Kidney glomerular epithelial cell (primary cell): ENCODE data around the gene ARRB1.
"Not testable (repeated sequence)": the region's sequence is repeated elsewhere in the genome, so short reads cannot be mapped to it uniquely, and the experiment has no call there.

Source experiments
- DNase-seq: peaks from one replicate; lab custom pipeline; 2025; lab: John Stamatoyannopoulos, UW

Gene ARRB1

GRCh38 chr11:75323609-75324008, 27.9 kb downstream of the ARRB1 start:
- DNase-seq: no peak

GRCh38 chr11:75320643-75321042, 30.8 kb downstream of the ARRB1 start:
- no peak for DNase-seq

DNA sequence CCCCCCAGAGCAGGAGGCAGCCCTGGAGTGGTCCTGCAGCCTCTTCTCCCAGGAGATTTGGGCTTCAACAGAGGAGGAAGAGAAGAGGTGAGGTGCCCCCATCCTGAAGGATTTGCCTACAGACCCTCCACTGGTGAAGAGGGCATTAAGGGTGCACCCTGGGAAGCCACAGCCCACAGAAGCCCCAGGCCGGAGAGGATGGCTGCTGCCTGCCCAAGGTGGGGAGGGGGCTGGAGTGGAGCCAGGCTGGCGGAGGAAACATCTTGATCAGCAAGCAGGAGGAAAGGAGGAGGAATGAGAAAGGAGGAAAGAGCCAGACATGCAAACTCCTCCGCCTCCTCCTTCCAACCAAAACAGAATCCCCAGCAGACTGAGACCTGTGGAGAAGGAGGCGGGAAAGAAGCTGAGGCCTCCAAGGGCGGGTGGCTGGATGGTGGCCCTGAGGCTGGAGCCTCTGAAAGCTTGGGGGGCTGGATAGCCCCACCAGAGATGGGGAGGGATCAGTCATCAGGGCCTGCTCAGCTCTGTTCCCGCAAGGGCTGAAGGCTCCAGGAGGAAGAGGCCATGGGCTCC, 31.3 kb downstream of the ARRB1 start:
- no peak for DNase-seq

DNA sequence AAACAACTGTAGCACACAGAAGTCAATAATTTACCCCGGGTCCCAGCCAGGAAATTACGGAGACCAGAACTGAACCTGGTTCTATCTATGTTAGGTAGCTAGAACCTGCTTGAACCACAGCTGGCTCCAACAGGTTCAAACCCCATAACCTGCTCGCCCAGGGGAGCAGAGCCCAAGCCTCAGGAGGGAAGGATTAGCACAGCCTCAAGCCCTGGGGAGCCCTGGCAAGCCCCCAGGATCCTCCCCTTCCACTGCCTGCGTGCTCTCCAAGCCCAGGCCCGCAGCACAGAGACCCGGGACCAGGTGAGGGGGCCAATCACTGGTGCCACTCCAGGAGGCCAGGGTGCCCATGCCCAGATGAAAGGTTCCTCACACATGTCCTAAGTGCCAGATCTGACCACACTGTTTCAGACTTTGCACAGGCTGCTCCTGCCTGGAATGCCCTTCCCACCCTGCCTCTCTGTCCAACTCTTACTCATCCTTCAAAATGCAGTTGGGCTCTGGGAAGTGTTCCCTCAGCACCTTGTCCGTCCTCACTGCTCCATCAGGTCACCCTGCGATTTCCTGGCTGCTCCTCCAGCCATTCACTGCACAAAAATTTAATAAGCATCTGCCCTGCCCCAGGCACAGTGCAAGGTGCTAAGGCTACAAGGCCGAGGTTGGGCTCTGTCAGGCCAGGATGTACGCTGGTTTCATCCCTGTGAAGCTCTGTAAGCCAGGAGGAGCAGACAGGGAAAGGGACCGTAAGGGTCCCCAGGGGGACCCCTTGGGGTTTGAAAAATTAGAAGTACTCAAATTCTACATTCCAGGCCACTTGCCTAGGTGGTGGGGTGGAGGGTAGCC, 32.2 kb downstream of the ARRB1 start:
- no peak for DNase-seq

GRCh38 chr11:75317446-75318122, 33.9 kb downstream of the ARRB1 start:
- DNase-seq: no peak

- no peak for DNase-seq
Observed at GRCh38 chr11:75315439-75315805, 36.0 kb downstream of the ARRB1 start.

DNA sequence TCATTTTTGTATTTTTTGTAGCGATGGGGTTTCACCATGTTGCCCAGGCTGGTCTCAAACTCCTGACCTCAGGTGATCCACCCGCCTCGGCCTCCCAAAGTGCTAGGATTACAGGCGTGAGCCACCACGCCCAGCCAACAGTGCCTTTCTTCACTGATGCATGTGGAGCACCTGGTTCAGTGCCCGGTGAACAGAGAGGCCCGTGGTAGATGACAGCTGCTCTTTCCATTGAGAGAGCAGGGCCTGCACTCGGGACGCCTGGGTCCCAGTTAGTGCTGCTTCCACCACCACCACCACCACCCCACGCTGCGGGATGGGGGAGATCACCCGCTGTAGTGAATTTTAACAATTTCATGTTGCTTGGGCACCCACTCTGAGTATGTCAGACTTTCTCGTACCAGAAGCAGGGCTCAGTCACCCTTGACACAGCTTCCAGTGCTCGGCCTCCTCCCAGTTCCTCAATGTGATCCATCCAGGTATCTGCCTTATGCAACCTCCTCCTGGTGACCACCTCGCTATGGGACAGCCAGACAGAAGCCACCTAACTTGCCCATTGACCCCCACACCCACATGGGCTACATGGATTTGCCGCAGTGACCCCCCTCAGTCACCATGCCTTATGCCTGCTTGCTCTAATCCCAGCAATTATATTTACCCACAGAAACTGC, 36.6 kb downstream of the ARRB1 start:
- DNase-seq: no peak

DNA sequence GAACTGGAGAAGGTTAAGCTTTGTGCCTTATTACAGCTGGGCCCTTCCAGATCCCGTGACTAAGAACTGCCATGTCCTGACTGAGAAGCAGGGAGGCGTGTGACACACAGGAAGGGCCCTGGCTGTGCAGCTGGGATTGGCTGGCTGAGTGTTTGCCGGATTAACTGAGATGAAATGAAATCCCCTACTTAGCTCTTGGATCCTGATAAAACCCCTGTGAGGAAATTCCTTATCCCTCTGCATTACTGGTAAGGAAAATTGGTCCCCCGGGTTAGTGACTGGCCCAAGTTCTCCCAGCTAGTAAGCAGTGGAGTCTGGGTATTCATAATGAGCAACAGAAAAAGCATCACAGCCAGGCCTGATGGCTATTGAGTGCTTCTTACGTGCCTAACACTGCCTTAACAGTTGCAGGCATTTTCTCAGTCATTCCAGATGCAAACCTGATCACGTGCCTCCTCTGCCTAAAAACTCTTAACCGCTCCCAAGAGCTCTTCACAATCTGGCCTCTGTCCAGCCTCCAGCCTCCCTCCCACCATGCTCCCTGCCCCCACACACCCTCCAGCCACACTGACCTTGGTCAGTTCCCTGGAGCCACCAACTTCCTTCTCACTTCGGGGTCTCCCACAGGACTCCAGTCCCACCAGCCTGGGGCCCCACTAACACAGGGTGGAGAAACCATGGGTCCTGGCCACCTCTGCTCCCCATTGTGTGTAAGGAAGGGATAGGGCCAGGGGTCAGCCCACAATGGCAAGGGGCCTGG, 37.8 kb downstream of the ARRB1 start:
- no peak for DNase-seq

GRCh38 chr11:75312346-75312745, 39.1 kb downstream of the ARRB1 start:
- no peak for DNase-seq

DNA sequence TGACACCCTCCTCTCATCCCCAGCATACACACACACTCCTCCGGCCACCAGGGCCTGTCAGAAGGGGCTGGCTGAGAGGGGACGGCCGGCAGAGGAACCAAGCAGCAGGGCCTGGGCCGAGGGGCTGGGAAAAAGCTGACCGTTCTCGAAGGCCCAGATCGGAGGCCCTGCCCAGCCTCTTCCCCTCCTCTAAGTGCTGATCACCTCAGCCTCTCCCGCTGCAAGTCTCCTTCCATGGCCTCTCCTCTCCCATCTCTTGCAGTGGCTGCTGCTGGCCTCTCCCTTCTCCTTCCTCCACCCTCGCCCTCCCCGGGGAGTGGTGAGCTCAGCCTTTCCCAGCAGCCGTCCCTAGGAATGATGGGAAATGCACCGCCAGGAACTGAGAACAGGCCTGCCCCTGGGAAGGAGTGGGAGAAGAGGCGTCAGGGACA, 39.6 kb downstream of the ARRB1 start:
- DNase-seq: no peak

- DNase-seq: no peak
Observed at GRCh38 chr11:75308986-75309385, 42.5 kb downstream of the ARRB1 start.

DNA sequence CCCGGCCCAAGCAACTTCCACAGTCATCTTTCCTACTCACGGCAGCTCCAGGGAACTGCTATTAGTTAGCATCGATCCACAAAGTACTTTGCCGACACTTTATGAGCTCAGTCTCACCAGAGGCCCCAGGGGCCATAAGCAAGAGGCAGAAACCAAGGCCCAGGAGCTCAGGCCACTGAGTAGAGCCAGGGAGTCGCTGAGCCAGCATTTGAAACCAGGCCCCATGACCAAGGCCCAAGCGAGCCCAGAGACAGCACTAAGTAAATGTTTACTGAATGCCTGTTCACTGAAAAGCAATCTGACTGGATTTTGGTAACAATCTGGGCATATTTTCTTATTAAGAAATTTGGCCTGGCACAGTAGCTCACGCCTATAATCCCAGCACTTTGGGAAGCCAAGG, 43.3 kb downstream of the ARRB1 start:
- DNase-seq: no peak

- no peak for DNase-seq
Observed at GRCh38 chr11:75307058-75307457, 44.4 kb downstream of the ARRB1 start.

DNA sequence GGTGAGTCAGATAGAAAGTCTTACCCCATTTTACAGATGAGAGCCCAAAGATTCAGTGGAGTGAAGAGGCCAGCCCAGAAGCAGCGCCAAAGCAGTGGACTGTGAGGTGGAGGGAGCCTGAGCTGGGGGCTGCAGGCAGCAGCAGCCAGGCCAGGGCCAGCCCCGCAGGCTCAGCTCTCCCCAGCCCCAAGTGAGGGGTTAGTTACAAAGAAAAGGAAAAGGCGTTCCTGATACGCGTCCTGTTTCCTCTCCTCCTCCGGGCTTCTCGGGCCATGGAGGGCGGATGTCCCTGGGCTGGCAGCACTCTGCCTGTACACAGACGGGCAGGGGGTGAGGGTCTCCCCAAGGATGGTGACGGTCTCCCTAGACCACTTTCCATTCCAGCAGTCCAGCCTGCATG, 44.9 kb downstream of the ARRB1 start:
- no peak for DNase-seq

- DNase-seq: no peak
Observed at GRCh38 chr11:75305993-75306392, 45.5 kb downstream of the ARRB1 start.

GRCh38 chr11:75305452-75305851, 46.0 kb downstream of the ARRB1 start:
- DNase-seq: no peak

GRCh38 chr11:75304941-75305340, 46.5 kb downstream of the ARRB1 start:
- DNase-seq: not testable (repeated sequence)

DNA sequence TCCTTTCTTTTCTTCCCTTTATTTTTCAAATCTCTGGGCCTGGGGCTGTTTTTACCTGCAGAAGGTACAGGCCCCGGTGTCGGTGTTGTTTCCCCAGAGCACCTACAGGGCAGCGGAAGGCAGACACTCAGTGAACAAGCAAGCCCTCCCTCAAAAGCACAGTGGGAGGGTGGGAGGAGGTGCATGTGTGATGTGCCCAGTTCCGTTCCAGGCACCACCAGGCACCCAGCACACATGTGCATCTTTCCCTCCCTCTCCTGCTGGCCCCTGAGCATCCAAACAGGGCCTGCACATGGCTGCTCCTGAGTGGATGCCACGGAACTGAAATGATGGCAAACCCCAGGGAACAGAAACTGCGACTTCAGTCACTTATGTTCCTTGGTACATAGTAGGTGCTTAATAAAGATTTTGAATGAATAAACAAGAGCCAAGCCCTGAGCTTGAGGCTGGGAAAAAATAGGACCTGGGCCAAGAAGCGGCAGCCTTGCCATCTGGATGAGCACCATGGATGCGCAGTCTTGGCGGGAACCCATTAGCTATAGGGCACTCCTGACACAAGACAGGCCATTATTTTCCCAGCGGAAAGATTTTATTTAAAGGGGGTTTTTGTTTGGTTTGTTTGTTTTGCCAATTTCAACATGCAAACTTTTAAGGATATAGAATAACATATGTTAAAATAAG, 47.8 kb downstream of the ARRB1 start:
- no peak for DNase-seq

DNA sequence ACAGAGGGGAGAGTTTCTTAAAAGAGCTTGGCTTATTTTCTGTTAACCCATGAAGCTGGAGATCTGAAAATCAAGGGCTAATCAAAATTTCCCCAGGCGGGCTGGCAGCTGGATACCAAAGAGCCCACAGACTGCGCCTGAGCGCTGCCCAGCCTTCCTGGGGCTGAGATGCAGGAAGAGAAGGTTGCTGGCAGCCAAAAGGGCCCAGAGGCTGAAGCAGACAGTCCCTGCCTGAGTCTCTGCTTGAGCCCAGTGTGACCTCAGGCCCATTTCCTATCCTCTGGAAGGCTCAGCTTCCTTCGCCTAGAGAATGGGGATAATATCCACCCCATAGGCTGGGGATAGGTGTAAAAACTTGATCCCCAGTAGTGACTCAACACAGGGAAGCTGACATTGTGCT, 49.1 kb downstream of the ARRB1 start:
- DNase-seq: no peak

GRCh38 chr11:75301601-75302345, 49.7 kb downstream of the ARRB1 start:
- DNase-seq: no peak

GRCh38 chr11:75301131-75301530, 50.3 kb downstream of the ARRB1 start:
- DNase-seq: no peak
